Ovary (tissue), 9 donors: Measurements from ENCODE around the gene STAT6. TPM values are rescaled to one million over a fixed set of nuclear protein-coding genes. Genes with fewer than 3 reads are reported as not detected.

Experiments used
- DNase-seq, 5 donors: peaks; one replicate each; pipeline ENCODE4 v3.0.0-alpha.2; 2019 to 2020
- H3K27ac ChIP-seq, 2 donors: fragments of 200-600 bp; one replicate each; pipeline versions ENCODE4 v1.5.1 to v1.8.0; 2019 to 2022
- H3K27me3 ChIP-seq: fragments of 200-600 bp; one replicate; pipeline ENCODE4 v1.8.0; 2022
- H3K36me3 ChIP-seq: fragments of 200-600 bp; sonication (generic); one replicate; pipeline ENCODE4 v1.5.1; 2019
- H3K4me1 ChIP-seq: one replicate; pipeline ENCODE4 v1.8.1; 2013; ENCODE audit warnings: mild to moderate bottlenecking, moderate library complexity; ENCODE audit not compliant: insufficient read depth
- H3K4me3 ChIP-seq: fragments of 200-600 bp; sonication (generic); one replicate; pipeline ENCODE4 v1.5.1; 2017
- H3K9me3 ChIP-seq, 2 donors: fragments of 200-600 bp in 1 of 2; sonication (generic) in 1 of 2; one replicate each; pipeline versions ENCODE4 v1.5.1 to v1.8.1; 2013 to 2019; ENCODE audit warnings: mild to moderate bottlenecking in 1 of 2, moderate library complexity in 1 of 2
- CTCF ChIP-seq, 3 donors: fragments of 450-650 bp in 2 of 3; fragments of 200-600 bp in 1 of 3; IDR thresholded peaks; one replicate each; pipeline versions ENCODE4 v1.5.1 to v1.8.0; 2016 to 2022; ENCODE audit warnings: antibody characterized with exemption in 3 of 3, mild to moderate bottlenecking in 1 of 3
- EP300 ChIP-seq: sonication (generic); formaldehyde crosslinking; IDR thresholded peaks from one replicate; pipeline ENCODE4 v1.6.1; 2017; ENCODE audit warnings: antibody characterized with exemption
- POLR2A ChIP-seq: fragments of 450-650 bp; IDR thresholded peaks from one replicate; pipeline ENCODE4 v1.6.1; 2017; ENCODE audit warnings: antibody characterized with exemption, mild to moderate bottlenecking, moderate library complexity
- WGBS, 3 donors: extraction: QIAGEN DNeasy Blood & Tissue Kit in 1 of 3; methylation state at CpG; one replicate each; pipeline versions ENCODE4 v1.1.5 to v1.1.7; 2013 to 2017; 5-methylcytosine and 5-hydroxymethylcytosine counted together
- intact Hi-C, 4 donors: fragments of 100-400 bp; cut with DNase I; formaldehyde crosslinking; loops; one replicate each; pipeline versions ENCODE4 v1.11.0 to v1.15.1; 2022 to 2023
- polyA plus RNA-seq, 2 donors: library from polyadenylated mRNA; stranded (reverse); fragments of 200-250 nt in 1 of 2; fragments of 350-450 nt in 1 of 2; fragmentation: Illumina TruSeq in 1 of 2; extraction: RNeasy Lipid Tissue Mini Kit (QIAGEN cat#74804) in 1 of 2; gene quantifications; one replicate each; pipeline ENCODE4 v1.2.3, GENCODE V29; 2013 to 2014
- total RNA-seq, 7 donors: library from RNA; depleted of rRNA in 2 of 7; stranded (reverse); fragments of >200 nt in 2 of 7; fragmentation: NEBNext Ultra II Directional in 3 of 7; extraction: Animal tissue kit (Norgen Biotek cat#: 25700) in 3 of 7; gene quantifications; one replicate each; pipeline versions ENCODE4 v1.1.0 to v1.2.4, GENCODE V29; 2016 to 2023
- donor health status: DM: no; HTN: no; CAD: no; lungs with moderate emphysema.
- donor health status: DM: no; HTN: no; CAD: no.
- donor health status: Bipolar disorder and iron deficiency.
- donor health status: DM: yes; HTN: yes; CAD: no.
- donor health status: DM: no; HTN: no; CAD: no.
- donor health status: DM: yes; HTN: yes; CAD: no.

STAT6 gene
- total and polyA plus RNA-seq, 9 donors: 67.4 to 211 (median 166) TPM

- Histone ChIP-seq H3K27ac (peak overlapping the region; percentile 18 to 91), H3K36me3 (no peaks in the 10 kb centered on the region), H3K27me3 (no peaks in the 10 kb centered on the region), H3K4me1 (peaks cover 43% of the 10 kb centered on the region), H3K4me3 (no peak overlapping the region), H3K9me3 (no peaks in the 10 kb centered on the region)
- DNase-seq: peak in 4 of 5 donors; percentile 59 to 79 (median 69)
- 20 to 21% (median 21%) methylated on average over 4 of the region's 4 CpGs for WGBS, 3 donors
- TF ChIP-seq POLR2A: no peak
- TF ChIP-seq CTCF (IDR thresholded peaks at IDR 0.05): no peak
- TF ChIP-seq EP300: no peak
- intact Hi-C loops: no loop called here
Observed at GRCh38 chr12:57152639-57153038, 41.5 kb upstream of the STAT6 start.

- WGBS, 3 donors: 10 to 12% (median 10%) methylated on average over 17 of the region's 17 CpGs
- intact Hi-C loops: no loop called here
- H3K9me3 ChIP-seq: no peaks in the 10 kb centered on the region
- peaks cover 49% of the 10 kb centered on the region for H3K4me1 ChIP-seq
- peak; percentile 80 to 89 (median 85) for DNase-seq
- H3K36me3 ChIP-seq: no peaks in the 10 kb centered on the region
- H3K27ac ChIP-seq: peak overlapping the region; percentile 18 to 91
- no peaks in the 10 kb centered on the region for H3K27me3 ChIP-seq
- H3K4me3 ChIP-seq: no peak overlapping the region
- TF ChIP-seq EP300 (no peak), POLR2A (no peak), CTCF (IDR thresholded peaks at IDR 0.05) (no peak)
Observed at GRCh38 chr12:57151741-57152630, 40.8 kb upstream of the STAT6 start.

GRCh38 chr12:57150400-57151000, 39.3 kb upstream of the STAT6 start:
- TF ChIP-seq CTCF (IDR thresholded peaks at IDR 0.05) (no peak), POLR2A (no peak), EP300 (no peak)
- intact Hi-C loops: no loop called here
- Histone ChIP-seq H3K4me3 (no peak overlapping the region), H3K27ac (peak overlapping the region; percentile 57 to 91), H3K27me3 (no peaks in the 10 kb centered on the region), H3K9me3 (no peaks in the 10 kb centered on the region), H3K4me1 (peaks cover 59% of the 10 kb centered on the region), H3K36me3 (no peaks in the 10 kb centered on the region)
- 49 to 67% (median 65%) methylated on average over 6 of the region's 6 CpGs for WGBS, 3 donors
- DNase-seq: peak in 1 of 5 donors; percentile 37

GRCh38 chr12:57149245-57149900, 38.2 kb upstream of the STAT6 start:
- Histone ChIP-seq H3K36me3 (no peaks in the 10 kb centered on the region), H3K27me3 (no peaks in the 10 kb centered on the region), H3K9me3 (no peaks in the 10 kb centered on the region), H3K4me3 (no peak overlapping the region), H3K27ac (peak overlapping the region; percentile 72 to 91), H3K4me1 (peaks cover 59% of the 10 kb centered on the region)
- peak; percentile 86 to 91 (median 88) for DNase-seq
- intact Hi-C loops: no loop called here
- 18 to 32% (median 22%) methylated on average over 13 of the region's 13 CpGs for WGBS, 3 donors
- no peak for TF ChIP-seq CTCF (IDR thresholded peaks at IDR 0.05)
- TF ChIP-seq POLR2A: no peak
- no peak for TF ChIP-seq EP300
